ENCODE results near the gene EPHB6.

DNA sequence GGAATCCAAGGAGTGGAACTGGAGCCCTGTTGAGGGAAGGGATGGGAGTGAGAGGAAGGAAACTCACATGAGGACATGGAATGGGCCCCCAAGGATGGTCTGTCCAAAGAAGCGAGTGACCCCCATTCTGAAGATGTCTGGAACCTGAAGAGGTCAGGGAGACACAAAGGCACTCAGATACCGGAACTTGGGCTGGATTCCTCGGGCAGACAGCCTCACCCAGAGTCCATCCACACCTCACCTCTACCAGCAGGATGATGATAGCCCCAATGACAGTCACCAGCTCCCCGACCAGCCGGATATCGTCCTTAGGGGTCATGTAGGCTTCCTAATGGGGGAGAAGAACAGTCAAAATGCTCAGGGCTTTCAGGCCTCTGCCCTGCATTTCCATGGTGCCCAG, 20.0 kb downstream of the EPHB6 start:
- no peak for TF ChIP-seq TAF1 (IDR thresholded peaks at IDR 0.05; ENCODE audit: low read depth, low read length)
- TF ChIP-seq PAX5 (IDR thresholded peaks at IDR 0.05; ENCODE audit: insufficient read depth, low read length, severe bottlenecking): no peak
- TF ChIP-seq POLR2A (IDR thresholded peaks at IDR 0.05; ENCODE audit: low read depth, low read length): no peak
- TF ChIP-seq POLR2AphosphoS5 (IDR thresholded peaks at IDR 0.05; ENCODE audit: low read depth, low read length): no peak
- no peak for TF ChIP-seq SPI1 (IDR thresholded peaks at IDR 0.05; ENCODE audit: low read depth, low read length)

All from GM12891 (cell line).